ENCODE results near the gene MLPH.

The MLPH gene

GRCh38 chr2:237492137-237492890 is 5.3 kb downstream of the MLPH start:
- TF ChIP-seq CTCF (IDR thresholded peaks at IDR 0.05; ENCODE audit: insufficient read depth, missing control alignments): no peak
- no peak for DNase-seq (ENCODE audit: insufficient read length, low spot score)
- no peak for FAIRE-seq

- no peak for DNase-seq (ENCODE audit: insufficient read length, low spot score)
- FAIRE-seq: no peak
- no peak for TF ChIP-seq CTCF (IDR thresholded peaks at IDR 0.05; ENCODE audit: insufficient read depth, missing control alignments)
Measured at GRCh38 chr2:237494066-237494465, 7.0 kb downstream of the MLPH start.

GRCh38 chr2:237495521-237496117 is 8.6 kb downstream of the MLPH start:
- DNase-seq (ENCODE audit: insufficient read length, low spot score) (no peak), FAIRE-seq (no peak)
- TF ChIP-seq CTCF (IDR thresholded peaks at IDR 0.05; ENCODE audit: insufficient read depth, missing control alignments): no peak

- TF ChIP-seq CTCF (IDR thresholded peaks at IDR 0.05; ENCODE audit: insufficient read depth, missing control alignments): no peak
- FAIRE-seq (no peak), DNase-seq (ENCODE audit: insufficient read length, low spot score) (no peak)
Measured at GRCh38 chr2:237496428-237496827, 9.4 kb downstream of the MLPH start.

- FAIRE-seq: no peak
- TF ChIP-seq CTCF (IDR thresholded peaks at IDR 0.05; ENCODE audit: insufficient read depth, missing control alignments): no peak
- no peak for DNase-seq (ENCODE audit: insufficient read length, low spot score)
Measured at GRCh38 chr2:237497009-237497837, 10.2 kb downstream of the MLPH start.

GRCh38 chr2:237497838-237498186 is 10.8 kb downstream of the MLPH start:
- no peak for TF ChIP-seq CTCF (IDR thresholded peaks at IDR 0.05; ENCODE audit: insufficient read depth, missing control alignments)
- no peak for DNase-seq (ENCODE audit: insufficient read length, low spot score)
- FAIRE-seq: no peak

All from D721Med (cell line).